Thyroid gland (tissue), 4 donors: ENCODE data around the gene ALOX5. TPM values are rescaled to one million over a fixed set of nuclear protein-coding genes. Genes with fewer than 3 reads are reported as not detected.
A peak's percentile ranks its signal among the peaks of the same experiment; 100 is the strongest.

ENCODE experiments used
- DNase-seq, 2 donors: peaks; one replicate each; pipeline ENCODE4 v3.0.0-alpha.2; 2019
- H3K27ac ChIP-seq, 3 donors: fragments of 200-600 bp; sonication (generic); 1 replicate in 2 of 3; 2 replicates in 1 of 3; pipeline ENCODE4 v1.5.1; 2016 to 2019; ENCODE audit warnings: mild to moderate bottlenecking in 1 of 3, moderate library complexity in 1 of 3
- H3K27me3 ChIP-seq: fragments of 200-600 bp; sonication (generic); one replicate; pipeline ENCODE4 v1.5.1; 2019
- H3K36me3 ChIP-seq, 2 donors: fragments of 200-600 bp; sonication (generic); one replicate each; pipeline ENCODE4 v1.5.1; 2016 to 2019
- H3K4me1 ChIP-seq, 2 donors: fragments of 200-600 bp; sonication (generic); one replicate each; pipeline ENCODE4 v1.5.1; 2017 to 2019
- H3K4me3 ChIP-seq, 3 donors: fragments of 200-600 bp; sonication (generic); replicated peaks in 1 of 3; 1 replicate in 2 of 3; 2 replicates in 1 of 3; pipeline ENCODE4 v1.5.1; 2016; ENCODE audit warnings: mild to moderate bottlenecking in 1 of 3
- H3K9me3 ChIP-seq: fragments of 200-600 bp; sonication (generic); one replicate; pipeline ENCODE4 v1.5.1; 2017
- POLR2A ChIP-seq, 2 donors: fragments of 450-650 bp; IDR thresholded peaks; one replicate each; pipeline ENCODE4 v1.6.1; 2017; ENCODE audit warnings: antibody characterized with exemption in 2 of 2, mild to moderate bottlenecking in 2 of 2, moderate library complexity in 1 of 2
- WGBS, 2 donors: methylation state at CpG; one replicate each; pipeline ENCODE4 v1.1.5; 2017; 5-methylcytosine and 5-hydroxymethylcytosine counted together
- intact Hi-C: fragments of 100-400 bp; cut with DNase I; formaldehyde crosslinking; loops from one replicate; pipeline ENCODE4 v1.15.1; 2023
- total RNA-seq, 4 donors: library from RNA; depleted of rRNA; stranded (reverse); fragments of >200 nt; gene quantifications; one replicate each; pipeline ENCODE4 v1.2.3, GENCODE V29; 2016
- TF ChIP-seq, protein P1 (sequence below), 6 experiments: fragments of 200-600 bp in 3 of 6; fragments of 450-650 bp in 3 of 6; sonication (generic) in 3 of 6; IDR thresholded peaks; one replicate each; pipeline ENCODE4 v1.5.1; 2016 to 2019; ENCODE audit warnings: antibody characterized with exemption in 6 of 6, mild to moderate bottlenecking in 2 of 6, inconsistent platforms in 1 of 6, moderate library complexity in 1 of 6

ALOX5 gene
- total RNA-seq, 4 donors from 2014 or later, result 4.1 to 28.2 (median 10.3) TPM

DNA sequence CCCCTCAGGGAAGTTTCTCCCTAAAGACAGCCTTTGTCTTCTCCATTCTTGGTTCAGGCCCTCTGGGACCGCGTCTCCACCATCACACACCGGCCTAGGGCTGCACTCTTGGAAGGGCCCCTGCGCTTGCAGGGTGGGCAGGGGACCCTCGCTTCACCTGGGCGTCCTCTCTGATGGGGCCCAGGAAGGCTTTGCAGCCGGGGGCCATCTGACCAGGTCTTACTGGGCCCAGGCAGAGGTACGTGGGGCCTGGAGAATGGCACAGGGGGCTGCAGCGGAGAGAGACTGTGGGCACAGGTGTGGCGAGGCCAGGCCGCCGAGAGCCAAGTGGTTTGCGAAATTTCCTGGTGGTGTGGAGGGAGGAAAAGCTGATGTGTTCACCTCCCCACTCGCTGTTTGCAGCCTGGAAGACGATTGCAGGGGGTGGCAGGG is 44.4 kb downstream of the ALOX5 start:
- intact Hi-C loops, result no loop called here
- peak overlapping the region in 1 of 3 donors; percentile 37 for H3K4me3 ChIP-seq
- peak overlapping the region in 1 of 3 donors; percentile 92 for H3K27ac ChIP-seq

DNA sequence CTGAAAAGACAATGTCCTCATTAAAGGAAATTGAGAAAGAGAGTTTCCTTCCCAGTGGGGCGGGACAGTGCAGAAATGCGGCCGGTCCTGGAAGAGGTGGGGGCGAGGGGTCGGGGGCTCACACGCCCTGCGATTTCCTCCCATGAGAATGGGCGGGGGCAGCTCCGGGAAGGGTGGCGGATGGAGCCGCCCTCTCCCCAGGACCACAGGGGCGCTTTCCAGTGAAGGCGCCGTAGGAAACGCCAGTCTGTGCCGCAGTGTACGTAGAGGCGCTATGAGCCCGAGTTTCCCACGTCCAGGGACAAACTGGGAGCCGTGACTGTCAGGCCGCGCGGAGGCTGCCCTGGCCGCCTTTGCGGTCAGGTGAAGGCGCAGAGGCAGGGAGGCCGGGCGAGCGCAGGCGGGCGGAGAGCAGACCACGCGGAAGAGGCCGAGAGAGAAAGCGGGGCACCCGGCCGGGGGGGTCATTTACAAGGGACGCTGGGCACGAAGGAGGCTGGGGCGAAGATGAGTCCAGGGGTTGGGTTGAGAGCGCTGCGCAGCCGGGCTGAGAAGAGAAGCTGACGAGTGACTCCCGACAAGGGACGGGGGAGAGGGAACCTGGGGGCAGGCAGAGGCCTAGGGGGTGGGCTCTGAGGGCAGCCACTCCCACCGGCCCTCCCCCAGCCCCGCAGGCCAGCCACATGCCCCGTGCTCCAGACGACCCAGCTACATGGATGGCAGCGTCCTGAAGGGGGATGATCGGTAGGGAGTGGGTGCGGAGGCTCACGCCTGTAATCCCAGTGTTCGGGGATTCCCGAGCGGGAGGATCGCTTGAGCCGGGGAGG is 45.0 kb downstream of the ALOX5 start:
- TF ChIP-seq, protein P1, sequence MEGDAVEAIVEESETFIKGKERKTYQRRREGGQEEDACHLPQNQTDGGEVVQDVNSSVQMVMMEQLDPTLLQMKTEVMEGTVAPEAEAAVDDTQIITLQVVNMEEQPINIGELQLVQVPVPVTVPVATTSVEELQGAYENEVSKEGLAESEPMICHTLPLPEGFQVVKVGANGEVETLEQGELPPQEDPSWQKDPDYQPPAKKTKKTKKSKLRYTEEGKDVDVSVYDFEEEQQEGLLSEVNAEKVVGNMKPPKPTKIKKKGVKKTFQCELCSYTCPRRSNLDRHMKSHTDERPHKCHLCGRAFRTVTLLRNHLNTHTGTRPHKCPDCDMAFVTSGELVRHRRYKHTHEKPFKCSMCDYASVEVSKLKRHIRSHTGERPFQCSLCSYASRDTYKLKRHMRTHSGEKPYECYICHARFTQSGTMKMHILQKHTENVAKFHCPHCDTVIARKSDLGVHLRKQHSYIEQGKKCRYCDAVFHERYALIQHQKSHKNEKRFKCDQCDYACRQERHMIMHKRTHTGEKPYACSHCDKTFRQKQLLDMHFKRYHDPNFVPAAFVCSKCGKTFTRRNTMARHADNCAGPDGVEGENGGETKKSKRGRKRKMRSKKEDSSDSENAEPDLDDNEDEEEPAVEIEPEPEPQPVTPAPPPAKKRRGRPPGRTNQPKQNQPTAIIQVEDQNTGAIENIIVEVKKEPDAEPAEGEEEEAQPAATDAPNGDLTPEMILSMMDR (IDR thresholded peaks at IDR 0.05), result peak in 1 of 6 experiments; percentile 6
- no peak for TF ChIP-seq POLR2A (IDR thresholded peaks at IDR 0.05)
- H3K27me3 ChIP-seq, result no peaks in the 10 kb centered on the region
- peak; percentile 56 to 62 for DNase-seq
- H3K36me3 ChIP-seq, result no peaks in the 10 kb centered on the region
- peak overlapping the region; percentile 48 to 92 (median 68) for H3K27ac ChIP-seq
- 3% methylated on average over 53 to 60 of the region's 60 CpGs for WGBS, 2 donors
- peak overlapping the region; percentile 5 to 37 (median 10) for H3K4me3 ChIP-seq
- H3K9me3 ChIP-seq, result no peaks in the 10 kb centered on the region
- H3K4me1 ChIP-seq, result peaks cover 12 to 31% of the 10 kb centered on the region in 2 donors
- intact Hi-C loops, result no loop called here

More for the DNA sequence above, 44.4 kb downstream of the ALOX5 start:
- Histone ChIP-seq H3K9me3 (no peaks in the 10 kb centered on the region), H3K4me1 (peaks cover 12 to 31% of the 10 kb centered on the region in 2 donors), H3K36me3 (no peaks in the 10 kb centered on the region), H3K27me3 (no peaks in the 10 kb centered on the region)
- no peak for DNase-seq
- TF ChIP-seq POLR2A (IDR thresholded peaks at IDR 0.05), result no peak
- TF ChIP-seq, protein P1 (IDR thresholded peaks at IDR 0.05), result no peak
- WGBS, 2 donors, result 66 to 70% methylated on average over 14 to 15 of the region's 15 CpGs

DNA sequence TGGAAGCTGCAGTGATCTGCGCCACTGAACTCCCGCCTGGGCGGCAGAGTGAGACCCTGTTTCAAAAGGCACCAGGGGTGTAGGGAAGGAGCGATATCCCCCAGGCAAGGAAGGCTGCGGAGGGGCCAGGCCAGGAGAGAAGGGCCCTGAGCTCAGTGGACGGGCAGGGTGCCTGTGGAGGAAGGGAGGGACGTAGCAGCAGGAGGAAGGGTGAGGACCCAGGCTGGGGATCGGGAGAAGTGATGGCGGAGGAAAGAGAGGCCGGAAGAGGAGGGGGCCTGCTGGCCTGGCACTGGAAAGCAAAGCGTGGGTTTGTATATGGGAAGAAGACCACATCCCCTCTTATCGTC is 45.6 kb downstream of the ALOX5 start:
- peaks cover 12 to 35% of the 10 kb centered on the region in 2 donors for H3K4me1 ChIP-seq
- no peaks in the 10 kb centered on the region for H3K27me3 ChIP-seq
- H3K9me3 ChIP-seq, result no peaks in the 10 kb centered on the region
- WGBS, 2 donors, result 37 to 40% methylated on average over 12 of the region's 12 CpGs
- H3K27ac ChIP-seq, result peak overlapping the region; percentile 48 to 92 (median 68)
- no peak for DNase-seq
- no peaks in the 10 kb centered on the region for H3K36me3 ChIP-seq
- intact Hi-C loops, result no loop called here
- TF ChIP-seq, protein P1 (IDR thresholded peaks at IDR 0.05), result no peak
- no peak for TF ChIP-seq POLR2A (IDR thresholded peaks at IDR 0.05)
- peak overlapping the region; percentile 5 to 37 (median 8) for H3K4me3 ChIP-seq

DNA sequence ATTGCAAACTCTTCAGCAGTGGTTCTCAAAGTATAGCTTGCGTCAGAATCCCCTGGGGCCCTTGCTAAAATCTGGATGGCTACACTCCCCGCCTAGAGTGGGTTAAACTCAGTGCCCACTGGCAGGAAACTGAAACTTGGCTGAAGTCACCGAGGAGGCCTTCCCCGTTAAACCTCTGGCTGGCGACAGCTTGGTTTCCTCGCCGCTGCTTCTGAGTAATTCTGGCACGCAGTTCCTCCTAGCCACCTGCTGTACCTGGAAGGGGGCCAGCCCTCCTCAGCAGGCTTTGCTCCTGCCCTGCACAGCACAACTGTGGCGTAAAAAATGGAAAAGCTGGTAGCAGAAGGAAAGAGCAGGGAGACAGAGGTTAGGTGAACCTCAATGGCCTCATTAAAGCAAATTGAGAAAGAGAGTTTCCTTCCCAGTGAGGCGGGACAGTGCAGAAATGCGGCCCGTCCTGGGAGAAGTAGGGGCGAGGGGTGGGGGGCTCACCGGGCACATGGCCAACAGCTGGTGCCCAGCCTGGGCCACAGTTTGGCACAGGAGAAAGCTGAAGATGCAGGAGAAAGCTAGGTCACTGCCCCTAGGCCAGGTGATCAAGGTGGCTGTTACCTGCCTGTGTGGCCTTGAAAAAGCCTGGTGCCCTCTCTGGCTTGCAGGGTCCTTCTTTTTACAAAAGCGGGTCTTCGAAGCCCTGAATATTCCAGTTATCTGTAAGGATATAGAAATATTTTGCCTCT is 46.6 kb downstream of the ALOX5 start:
- peak; percentile 96 for DNase-seq
- TF ChIP-seq, protein P1 (IDR thresholded peaks at IDR 0.05), result no peak
- no peak for TF ChIP-seq POLR2A (IDR thresholded peaks at IDR 0.05)
- H3K4me3 ChIP-seq, result no peak overlapping the region
- 18 to 31% methylated on average over 16 of the region's 16 CpGs for WGBS, 2 donors
- peaks cover 12 to 39% of the 10 kb centered on the region in 2 donors for H3K4me1 ChIP-seq
- no peaks in the 10 kb centered on the region for H3K36me3 ChIP-seq
- peak overlapping the region; percentile 29 to 38 (median 37) for H3K27ac ChIP-seq
- intact Hi-C loops, result no loop called here
- H3K27me3 ChIP-seq, result no peaks in the 10 kb centered on the region
- H3K9me3 ChIP-seq, result no peaks in the 10 kb centered on the region
